ENCODE results near the gene FRY. TPM values are rescaled to one million over a fixed set of nuclear protein-coding genes. Genes with fewer than 3 reads are reported as not detected.

FRY gene
- total and polyA plus RNA-seq, 9 of the 15 experiments (the other 6 are each of a cell fraction or from before 2014, with no cell fraction given), result 0.03 to 0.31 (median 0.11) TPM; not detected in 3

DNA sequence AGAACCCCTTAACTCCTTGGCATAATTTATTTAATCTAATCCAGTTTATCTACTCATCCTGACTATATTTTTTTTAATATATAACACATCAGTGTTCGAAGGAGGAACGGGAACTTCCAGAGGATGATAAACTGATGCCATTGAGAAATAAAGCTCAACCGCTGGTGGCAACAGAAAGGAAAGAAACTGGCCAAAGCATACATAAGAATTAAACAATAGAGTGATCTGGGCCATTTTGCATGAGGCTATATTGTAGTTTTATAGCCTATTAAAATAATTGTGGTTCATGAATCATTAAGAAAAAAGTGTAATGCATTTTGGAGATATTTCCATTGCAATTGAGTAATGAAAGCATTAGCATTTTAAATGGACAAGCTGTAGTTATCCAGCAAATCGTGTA is 94.2 kb downstream of the FRY start:
- TF ChIP-seq, protein P1, sequence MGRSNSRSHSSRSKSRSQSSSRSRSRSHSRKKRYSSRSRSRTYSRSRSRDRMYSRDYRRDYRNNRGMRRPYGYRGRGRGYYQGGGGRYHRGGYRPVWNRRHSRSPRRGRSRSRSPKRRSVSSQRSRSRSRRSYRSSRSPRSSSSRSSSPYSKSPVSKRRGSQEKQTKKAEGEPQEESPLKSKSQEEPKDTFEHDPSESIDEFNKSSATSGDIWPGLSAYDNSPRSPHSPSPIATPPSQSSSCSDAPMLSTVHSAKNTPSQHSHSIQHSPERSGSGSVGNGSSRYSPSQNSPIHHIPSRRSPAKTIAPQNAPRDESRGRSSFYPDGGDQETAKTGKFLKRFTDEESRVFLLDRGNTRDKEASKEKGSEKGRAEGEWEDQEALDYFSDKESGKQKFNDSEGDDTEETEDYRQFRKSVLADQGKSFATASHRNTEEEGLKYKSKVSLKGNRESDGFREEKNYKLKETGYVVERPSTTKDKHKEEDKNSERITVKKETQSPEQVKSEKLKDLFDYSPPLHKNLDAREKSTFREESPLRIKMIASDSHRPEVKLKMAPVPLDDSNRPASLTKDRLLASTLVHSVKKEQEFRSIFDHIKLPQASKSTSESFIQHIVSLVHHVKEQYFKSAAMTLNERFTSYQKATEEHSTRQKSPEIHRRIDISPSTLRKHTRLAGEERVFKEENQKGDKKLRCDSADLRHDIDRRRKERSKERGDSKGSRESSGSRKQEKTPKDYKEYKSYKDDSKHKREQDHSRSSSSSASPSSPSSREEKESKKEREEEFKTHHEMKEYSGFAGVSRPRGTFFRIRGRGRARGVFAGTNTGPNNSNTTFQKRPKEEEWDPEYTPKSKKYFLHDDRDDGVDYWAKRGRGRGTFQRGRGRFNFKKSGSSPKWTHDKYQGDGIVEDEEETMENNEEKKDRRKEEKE (IDR thresholded peaks at IDR 0.05; ENCODE audit: borderline replicate concordance in 1 of 2, control insufficient read depth in 1 of 2, low read depth in 2 of 2, low read length in 1 of 2), result no peak
- TF ChIP-seq ZNF445 (CRISPR knock-in tag; IDR thresholded peaks at IDR 0.05; ENCODE audit: low read depth) (no peak), KDM5B (IDR thresholded peaks at IDR 0.05; ENCODE audit: insufficient replicate concordance, low read depth, low read length) (no peak)
- Histone ChIP-seq H3K27me3 (ENCODE audit: control insufficient read depth in 2 of 2, insufficient read depth in 2 of 2, low read length in 2 of 2) (no peaks in the 10 kb centered on the region; a peak in 1 of 5 replicates), H3K36me3 (ENCODE audit: control insufficient read depth, insufficient read depth, low read length) (no peaks in the 10 kb centered on the region), H3K4me3 (no peak overlapping the region), H3K79me2 (ENCODE audit: control insufficient read depth, insufficient read depth, low read length) (no peaks in the 10 kb centered on the region), H4K20me1 (replicated peaks; ENCODE audit: control insufficient read depth, insufficient read depth, low read length) (no peaks in the 10 kb centered on the region), H3K27ac (ENCODE audit: extremely low read depth, low read depth, low read length) (no peak overlapping the region), H3K9ac (ENCODE audit: insufficient read depth in 1 of 2, low read depth in 2 of 2, low read length in 2 of 2) (no peak overlapping the region), H3K9me1 (ENCODE audit: control insufficient read depth, insufficient read depth, low read length) (no peaks in the 10 kb centered on the region), H3K9me3 (replicated peaks; ENCODE audit: control insufficient read depth, insufficient read depth, low read depth, low read length) (no peaks in the 10 kb centered on the region), H3K4me1 (replicated peaks in 1 of 2; ENCODE audit: control insufficient read depth in 2 of 2, insufficient read depth in 2 of 2, low read length in 2 of 2) (no peaks in the 10 kb centered on the region), H2AFZ (ENCODE audit: low read depth, low read length) (no peak overlapping the region), H3K4me2 (ENCODE audit: insufficient read depth, low read length) (no peak overlapping the region)
- DNase-seq (ENCODE audit: extremely low read depth in 1 of 4, low spot score in 3 of 4) (no peak), FAIRE-seq (no peak), ATAC-seq (no peak)
- WGBS (ENCODE audit: insufficient coverage, low coverage, missing lambda C conversion rate), result 4% methylated on average over 4 of the region's 4 CpGs
- in situ Hi-C loops (cut with MboI), result no loop called here
- CTCF ChIA-PET (ENCODE audit: low intra/inter-chr PET ratio), result no interaction called here
- intact Hi-C loops (cut with micrococcal nuclease), result no loop called here
- BruUV-seq (replicated peaks), result no TSS peak
- POLR2A ChIA-PET, result no interaction called here

All from K562 (cell line).